Panc1 (cell line): ENCODE results near the gene ZNF771.

Experiments used
- CTCF ChIP-seq: fragments of 450-650 bp; IDR thresholded peaks from 2 replicates; pipeline ENCODE4 v1.5.1; 2017; ENCODE audit warnings: mild to moderate bottlenecking
- POLR2AphosphoS5 ChIP-seq: IDR thresholded peaks from 2 replicates; pipeline ENCODE4 v1.6.1; 2012; ENCODE audit warnings: mild to moderate bottlenecking, low read depth, low read length, moderate library complexity
- SIN3A ChIP-seq: IDR thresholded peaks from 2 replicates; pipeline ENCODE4 v1.6.1; 2012; ENCODE audit warnings: low read depth, mild to moderate bottlenecking, low read length, moderate library complexity, borderline replicate concordance; ENCODE audit not compliant: insufficient read depth
- TCF7L2 ChIP-seq: IDR thresholded peaks from 2 replicates; pipeline ENCODE4 v1.6.1; 2011; ENCODE audit warnings: mild to moderate bottlenecking, low read depth, low read length, inconsistent platforms

- no peak for TF ChIP-seq TCF7L2
- TF ChIP-seq CTCF: no peak
- no peak for TF ChIP-seq SIN3A
- TF ChIP-seq POLR2AphosphoS5: no peak
Measured at GRCh38 chr16:30438835-30439234, 31.4 kb downstream of the ZNF771 start.
